Chondrocyte (in vitro differentiated cells): ENCODE data around the gene FHIT. TPM values are rescaled to one million over a fixed set of nuclear protein-coding genes. Genes with fewer than 3 reads are reported as not detected.

Experiments used
- DNase-seq: peaks from one replicate; pipeline ENCODE4 v3.0.0; 2021; ENCODE audit warnings: mixed read lengths, low spot score
- H3K27ac Mint-ChIP-seq: one replicate; pipeline ENCODE4 v1.8.0; 2021; ENCODE audit warnings: mild to moderate bottlenecking, moderate library complexity, mixed read lengths; ENCODE audit not compliant: unreplicated experiment
- H3K27me3 Mint-ChIP-seq: 2 replicates; pipeline ENCODE4 v1.8.0; 2021; ENCODE audit warnings: low read depth, mixed read lengths
- H3K36me3 Mint-ChIP-seq: 2 replicates; pipeline ENCODE4 v1.8.0; 2021; ENCODE audit warnings: low read depth, mixed read lengths
- H3K4me1 Mint-ChIP-seq: 2 replicates; pipeline ENCODE4 v1.8.0; 2021; ENCODE audit warnings: low read depth, mild to moderate bottlenecking, mixed read lengths
- H3K4me3 Mint-ChIP-seq: one replicate; pipeline ENCODE4 v1.8.0; 2021; ENCODE audit warnings: mild to moderate bottlenecking, moderate library complexity, mixed read lengths; ENCODE audit not compliant: unreplicated experiment
- H3K9me3 Mint-ChIP-seq: 2 replicates; pipeline ENCODE4 v1.8.0; 2021; ENCODE audit warnings: low read depth, mixed read lengths
- total RNA-seq: library from RNA; stranded (reverse); gene quantifications from 3 replicates; pipeline ENCODE4 v1.2.1, GENCODE V29; 2021
- TF ChIP-seq, protein P1 (sequence below): fragments of 200-600 bp; sonication (generic); IDR thresholded peaks from 2 replicates; pipeline ENCODE4 v1.5.0; 2021; ENCODE audit warnings: antibody characterized with exemption, mild to moderate bottlenecking, moderate library complexity

FHIT gene
- total RNA-seq, 1 donor from 2014 or later: 3.8 TPM

- H3K36me3 Mint-ChIP-seq: no peaks in the 10 kb centered on the region
- no peaks in the 10 kb centered on the region for H3K4me1 Mint-ChIP-seq
- no peak for DNase-seq
Observed at GRCh38 chr3:59788801-59789200, 1462.5 kb downstream of the FHIT start.

GRCh38 chr3:59788133-59788532 lies 1463.1 kb downstream of the FHIT start:
- Mint-ChIP-seq H3K4me3 (no peak overlapping the region), H3K9me3 (no peaks in the 10 kb centered on the region), H3K4me1 (no peaks in the 10 kb centered on the region), H3K27ac (no peak overlapping the region), H3K36me3 (no peaks in the 10 kb centered on the region), H3K27me3 (no peaks in the 10 kb centered on the region)
- no peak for DNase-seq
- TF ChIP-seq, protein P1, sequence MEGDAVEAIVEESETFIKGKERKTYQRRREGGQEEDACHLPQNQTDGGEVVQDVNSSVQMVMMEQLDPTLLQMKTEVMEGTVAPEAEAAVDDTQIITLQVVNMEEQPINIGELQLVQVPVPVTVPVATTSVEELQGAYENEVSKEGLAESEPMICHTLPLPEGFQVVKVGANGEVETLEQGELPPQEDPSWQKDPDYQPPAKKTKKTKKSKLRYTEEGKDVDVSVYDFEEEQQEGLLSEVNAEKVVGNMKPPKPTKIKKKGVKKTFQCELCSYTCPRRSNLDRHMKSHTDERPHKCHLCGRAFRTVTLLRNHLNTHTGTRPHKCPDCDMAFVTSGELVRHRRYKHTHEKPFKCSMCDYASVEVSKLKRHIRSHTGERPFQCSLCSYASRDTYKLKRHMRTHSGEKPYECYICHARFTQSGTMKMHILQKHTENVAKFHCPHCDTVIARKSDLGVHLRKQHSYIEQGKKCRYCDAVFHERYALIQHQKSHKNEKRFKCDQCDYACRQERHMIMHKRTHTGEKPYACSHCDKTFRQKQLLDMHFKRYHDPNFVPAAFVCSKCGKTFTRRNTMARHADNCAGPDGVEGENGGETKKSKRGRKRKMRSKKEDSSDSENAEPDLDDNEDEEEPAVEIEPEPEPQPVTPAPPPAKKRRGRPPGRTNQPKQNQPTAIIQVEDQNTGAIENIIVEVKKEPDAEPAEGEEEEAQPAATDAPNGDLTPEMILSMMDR: no peak

More at GRCh38 chr3:59788801-59789200, 1462.5 kb downstream of the FHIT start:
- Mint-ChIP-seq H3K27ac (no peak overlapping the region), H3K9me3 (no peaks in the 10 kb centered on the region), H3K27me3 (no peaks in the 10 kb centered on the region), H3K4me3 (no peak overlapping the region)
- TF ChIP-seq, protein P1: no peak

- Mint-ChIP-seq H3K27ac (no peak overlapping the region), H3K36me3 (no peaks in the 10 kb centered on the region), H3K9me3 (no peaks in the 10 kb centered on the region), H3K27me3 (no peaks in the 10 kb centered on the region), H3K4me3 (no peak overlapping the region), H3K4me1 (peaks cover 5% of the 10 kb centered on the region)
- no peak for DNase-seq
- TF ChIP-seq, protein P1: no peak
Observed at GRCh38 chr3:59786374-59786773, 1464.9 kb downstream of the FHIT start.

GRCh38 chr3:59784164-59784563 lies 1467.1 kb downstream of the FHIT start:
- TF ChIP-seq, protein P1: no peak
- DNase-seq: no peak
- Mint-ChIP-seq H3K9me3 (no peaks in the 10 kb centered on the region), H3K27ac (no peak overlapping the region), H3K4me3 (no peak overlapping the region), H3K4me1 (peaks cover 5% of the 10 kb centered on the region), H3K27me3 (no peaks in the 10 kb centered on the region), H3K36me3 (no peaks in the 10 kb centered on the region)

DNA sequence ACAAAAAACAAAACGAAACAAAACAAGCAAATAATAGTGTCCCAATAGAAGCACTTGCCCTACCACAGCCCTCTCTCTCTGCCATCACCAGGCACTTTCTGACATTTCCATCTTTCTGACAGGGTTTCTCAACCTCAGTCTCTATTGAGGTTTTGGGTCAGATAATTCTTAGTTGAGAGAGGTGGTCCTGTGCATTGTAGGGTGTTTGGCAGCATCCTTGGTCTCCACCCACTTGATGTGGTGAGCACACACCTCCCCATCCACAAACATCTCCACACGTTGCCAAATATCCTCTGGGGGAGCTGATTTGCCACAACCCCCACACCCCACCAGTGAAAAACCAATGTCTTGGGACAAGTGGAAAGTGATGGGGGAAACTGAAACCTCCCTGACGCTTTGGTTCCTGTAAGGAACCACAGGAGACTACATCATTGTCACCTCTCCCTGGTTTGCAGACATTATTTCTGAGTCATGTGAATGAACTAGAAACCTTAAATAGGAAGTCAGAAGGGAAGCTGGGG lies 1467.7 kb downstream of the FHIT start:
- no peaks in the 10 kb centered on the region for H3K36me3 Mint-ChIP-seq
- H3K4me3 Mint-ChIP-seq: no peak overlapping the region
- H3K27ac Mint-ChIP-seq: no peak overlapping the region
- no peaks in the 10 kb centered on the region for H3K9me3 Mint-ChIP-seq
- peaks cover 5% of the 10 kb centered on the region for H3K4me1 Mint-ChIP-seq
- H3K27me3 Mint-ChIP-seq: no peaks in the 10 kb centered on the region
- DNase-seq: no peak
- TF ChIP-seq, protein P1: no peak
